ENCODE results near the gene CLEC7A.

- no peak for TF ChIP-seq POLR2A (IDR thresholded peaks at IDR 0.05)
- TF ChIP-seq, protein P1, sequence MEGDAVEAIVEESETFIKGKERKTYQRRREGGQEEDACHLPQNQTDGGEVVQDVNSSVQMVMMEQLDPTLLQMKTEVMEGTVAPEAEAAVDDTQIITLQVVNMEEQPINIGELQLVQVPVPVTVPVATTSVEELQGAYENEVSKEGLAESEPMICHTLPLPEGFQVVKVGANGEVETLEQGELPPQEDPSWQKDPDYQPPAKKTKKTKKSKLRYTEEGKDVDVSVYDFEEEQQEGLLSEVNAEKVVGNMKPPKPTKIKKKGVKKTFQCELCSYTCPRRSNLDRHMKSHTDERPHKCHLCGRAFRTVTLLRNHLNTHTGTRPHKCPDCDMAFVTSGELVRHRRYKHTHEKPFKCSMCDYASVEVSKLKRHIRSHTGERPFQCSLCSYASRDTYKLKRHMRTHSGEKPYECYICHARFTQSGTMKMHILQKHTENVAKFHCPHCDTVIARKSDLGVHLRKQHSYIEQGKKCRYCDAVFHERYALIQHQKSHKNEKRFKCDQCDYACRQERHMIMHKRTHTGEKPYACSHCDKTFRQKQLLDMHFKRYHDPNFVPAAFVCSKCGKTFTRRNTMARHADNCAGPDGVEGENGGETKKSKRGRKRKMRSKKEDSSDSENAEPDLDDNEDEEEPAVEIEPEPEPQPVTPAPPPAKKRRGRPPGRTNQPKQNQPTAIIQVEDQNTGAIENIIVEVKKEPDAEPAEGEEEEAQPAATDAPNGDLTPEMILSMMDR (IDR thresholded peaks at IDR 0.05) = no peak
Measured at GRCh38 chr12:10102322-10102721, 27.7 kb downstream of the CLEC7A start.

All from esophagus squamous epithelium (tissue), 4 donors.